Type B pancreatic cell (in vitro differentiated cells): ENCODE data around the gene SPEG. TPM values are rescaled to one million over a fixed set of nuclear protein-coding genes. Genes with fewer than 3 reads are reported as not detected.
A peak's percentile ranks its signal among the peaks of the same experiment; 100 is the strongest.

Experiments used
- DNase-seq: peaks from one replicate; pipeline ENCODE4 v3.0.0; 2021; ENCODE audit warnings: mixed read lengths; ENCODE audit not compliant: unreplicated experiment; ENCODE audit errors: extremely low spot score
- H3K27ac Mint-ChIP-seq: 2 replicates; pipeline ENCODE4 v1.8.0; 2021; ENCODE audit warnings: mild to moderate bottlenecking, mixed read lengths
- H3K27me3 Mint-ChIP-seq: 2 replicates; pipeline ENCODE4 v1.8.0; 2021; ENCODE audit warnings: mixed read lengths
- H3K36me3 Mint-ChIP-seq: 2 replicates; pipeline ENCODE4 v1.8.0; 2021; ENCODE audit warnings: mixed read lengths
- H3K4me1 Mint-ChIP-seq: one replicate; pipeline ENCODE4 v1.8.0; 2021; ENCODE audit warnings: mixed read lengths; ENCODE audit not compliant: unreplicated experiment
- H3K4me3 Mint-ChIP-seq: 2 replicates; pipeline ENCODE4 v1.8.0; 2021; ENCODE audit warnings: mild to moderate bottlenecking, mixed read lengths
- H3K9me3 Mint-ChIP-seq: 2 replicates; pipeline ENCODE4 v1.8.0; 2021; ENCODE audit warnings: mixed read lengths
- total RNA-seq: library from RNA; stranded (reverse); gene quantifications from 2 replicates; pipeline ENCODE4 v1.2.1, GENCODE V29; 2021; ENCODE audit warnings: low replicate concordance
- TF ChIP-seq, protein P1 (sequence below): fragments of 200-600 bp; sonication (generic); conservative IDR thresholded peaks from 2 replicates; pipeline ENCODE4 v1.5.0; 2021; ENCODE audit warnings: antibody characterized with exemption, mild to moderate bottlenecking

The SPEG gene
- total RNA-seq, 1 donor from 2014 or later, result 49.4 TPM

DNA sequence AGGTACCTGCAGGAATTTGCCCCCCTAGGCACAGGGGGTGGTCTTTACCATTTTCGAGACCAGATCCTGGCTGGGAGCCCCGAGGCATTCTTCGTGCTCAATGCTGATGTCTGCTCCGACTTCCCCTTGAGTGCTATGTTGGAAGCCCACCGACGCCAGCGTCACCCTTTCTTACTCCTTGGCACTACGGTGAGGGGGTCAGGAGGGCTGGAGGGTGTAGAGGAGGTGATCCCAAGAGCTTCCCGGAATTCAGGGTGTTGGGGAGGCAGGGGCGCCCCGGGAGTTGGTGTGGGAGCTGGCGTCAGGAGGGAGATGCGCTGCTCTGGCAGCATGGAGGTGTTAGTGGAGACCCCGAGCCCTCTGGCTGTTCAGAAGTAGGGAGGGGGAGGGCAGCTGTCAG, 67.2 kb downstream of the SPEG start:
- Mint-ChIP-seq H3K27ac (peak overlapping the region; percentile 16), H3K27me3 (peaks cover 18% of the 10 kb centered on the region), H3K4me3 (peak overlapping the region; percentile 22), H3K9me3 (no peaks in the 10 kb centered on the region), H3K4me1 (peaks cover 36% of the 10 kb centered on the region), H3K36me3 (peaks cover 12% of the 10 kb centered on the region)
- DNase-seq, result no peak
- TF ChIP-seq, protein P1, sequence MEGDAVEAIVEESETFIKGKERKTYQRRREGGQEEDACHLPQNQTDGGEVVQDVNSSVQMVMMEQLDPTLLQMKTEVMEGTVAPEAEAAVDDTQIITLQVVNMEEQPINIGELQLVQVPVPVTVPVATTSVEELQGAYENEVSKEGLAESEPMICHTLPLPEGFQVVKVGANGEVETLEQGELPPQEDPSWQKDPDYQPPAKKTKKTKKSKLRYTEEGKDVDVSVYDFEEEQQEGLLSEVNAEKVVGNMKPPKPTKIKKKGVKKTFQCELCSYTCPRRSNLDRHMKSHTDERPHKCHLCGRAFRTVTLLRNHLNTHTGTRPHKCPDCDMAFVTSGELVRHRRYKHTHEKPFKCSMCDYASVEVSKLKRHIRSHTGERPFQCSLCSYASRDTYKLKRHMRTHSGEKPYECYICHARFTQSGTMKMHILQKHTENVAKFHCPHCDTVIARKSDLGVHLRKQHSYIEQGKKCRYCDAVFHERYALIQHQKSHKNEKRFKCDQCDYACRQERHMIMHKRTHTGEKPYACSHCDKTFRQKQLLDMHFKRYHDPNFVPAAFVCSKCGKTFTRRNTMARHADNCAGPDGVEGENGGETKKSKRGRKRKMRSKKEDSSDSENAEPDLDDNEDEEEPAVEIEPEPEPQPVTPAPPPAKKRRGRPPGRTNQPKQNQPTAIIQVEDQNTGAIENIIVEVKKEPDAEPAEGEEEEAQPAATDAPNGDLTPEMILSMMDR, result no peak

- H3K27me3 Mint-ChIP-seq, result peaks cover 12% of the 10 kb centered on the region
- peaks cover 36% of the 10 kb centered on the region for H3K4me1 Mint-ChIP-seq
- TF ChIP-seq, protein P1, result no peak
- H3K27ac Mint-ChIP-seq, result peak overlapping the region; percentile 16
- no peak for DNase-seq
- H3K4me3 Mint-ChIP-seq, result peak overlapping the region; percentile 51
- no peaks in the 10 kb centered on the region for H3K9me3 Mint-ChIP-seq
- H3K36me3 Mint-ChIP-seq, result peaks cover 12% of the 10 kb centered on the region
These were observed 68.0 kb downstream of the SPEG start for GRCh38 chr2:219502618-219503017.

GRCh38 chr2:219505585-219505984, 70.9 kb downstream of the SPEG start:
- H3K9me3 Mint-ChIP-seq, result no peaks in the 10 kb centered on the region

GRCh38 chr2:219506153-219506801, 71.6 kb downstream of the SPEG start:
- Mint-ChIP-seq H3K4me3 (no peak overlapping the region), H3K27me3 (peaks cover 18% of the 10 kb centered on the region), H3K4me1 (peaks cover 18% of the 10 kb centered on the region), H3K27ac (no peak overlapping the region), H3K9me3 (no peaks in the 10 kb centered on the region), H3K36me3 (peaks cover 12% of the 10 kb centered on the region)
- DNase-seq, result no peak
- TF ChIP-seq, protein P1, result no peak

More at GRCh38 chr2:219505585-219505984, 70.9 kb downstream of the SPEG start:
- Mint-ChIP-seq H3K36me3 (peaks cover 12% of the 10 kb centered on the region), H3K4me3 (no peak overlapping the region), H3K27me3 (peaks cover 12% of the 10 kb centered on the region), H3K4me1 (peaks cover 21% of the 10 kb centered on the region), H3K27ac (no peak overlapping the region)
- TF ChIP-seq, protein P1, result no peak
- DNase-seq, result no peak

DNA sequence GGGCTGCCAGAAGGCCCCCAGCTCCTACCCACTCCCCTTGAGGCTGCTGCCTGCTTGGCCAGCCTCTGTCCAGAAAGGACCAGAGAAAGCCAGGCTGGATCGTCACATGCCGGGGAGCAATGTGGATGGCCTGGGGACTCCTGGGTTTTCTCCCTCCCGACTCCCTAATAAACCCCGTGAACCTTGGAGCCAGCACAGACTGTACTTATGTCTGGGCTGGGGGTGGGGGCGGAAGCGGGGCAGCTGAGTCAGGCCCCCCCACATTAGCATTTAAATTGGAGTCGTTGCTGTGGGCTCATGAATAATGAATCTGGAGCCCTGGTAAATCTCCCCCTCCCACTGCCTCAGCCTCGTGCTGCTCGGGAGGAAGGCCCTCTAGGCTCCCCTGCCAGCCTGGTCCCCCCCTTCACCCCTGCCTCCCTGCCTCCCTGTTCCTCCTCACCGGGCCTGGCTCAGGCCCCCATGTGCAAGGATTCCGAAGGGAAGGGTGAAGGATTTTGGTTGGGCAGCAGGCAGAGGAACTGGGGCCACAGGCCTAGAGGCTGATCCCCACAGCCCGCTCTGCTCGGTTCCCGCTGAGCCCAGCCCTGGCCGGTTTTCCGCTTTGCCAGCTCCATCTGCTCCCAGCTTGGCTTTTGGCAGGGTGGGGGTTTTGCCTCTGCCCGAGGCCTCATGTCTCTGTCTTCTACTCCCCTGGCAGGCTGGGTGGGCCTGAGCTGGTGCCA, 72.3 kb downstream of the SPEG start:
- Mint-ChIP-seq H3K27me3 (peaks cover 21% of the 10 kb centered on the region), H3K9me3 (no peaks in the 10 kb centered on the region), H3K27ac (no peak overlapping the region), H3K4me1 (peaks cover 12% of the 10 kb centered on the region), H3K36me3 (peaks cover 12% of the 10 kb centered on the region), H3K4me3 (no peak overlapping the region)
- DNase-seq, result no peak
- TF ChIP-seq, protein P1, result no peak
